Transverse colon (tissue), 3 donors: Measurements from ENCODE around the gene STK17B.

Source experiments
- CTCF ChIP-seq, 5 experiments: fragments of 200-600 bp in 3 of 5; fragments of 450-650 bp in 2 of 5; sonication (generic) in 3 of 5; IDR thresholded peaks; 1 replicate in 2 of 5; 2 replicates in 3 of 5; pipeline ENCODE4 v1.5.1; 2016 to 2017; ENCODE audit warnings: antibody characterized with exemption in 5 of 5, inconsistent platforms in 3 of 5, mild to moderate bottlenecking in 2 of 5, moderate library complexity in 1 of 5
- EP300 ChIP-seq: sonication (generic); formaldehyde crosslinking; IDR thresholded peaks from one replicate; pipeline ENCODE4 v1.6.1; 2017; ENCODE audit warnings: antibody characterized with exemption, low read depth

DNA sequence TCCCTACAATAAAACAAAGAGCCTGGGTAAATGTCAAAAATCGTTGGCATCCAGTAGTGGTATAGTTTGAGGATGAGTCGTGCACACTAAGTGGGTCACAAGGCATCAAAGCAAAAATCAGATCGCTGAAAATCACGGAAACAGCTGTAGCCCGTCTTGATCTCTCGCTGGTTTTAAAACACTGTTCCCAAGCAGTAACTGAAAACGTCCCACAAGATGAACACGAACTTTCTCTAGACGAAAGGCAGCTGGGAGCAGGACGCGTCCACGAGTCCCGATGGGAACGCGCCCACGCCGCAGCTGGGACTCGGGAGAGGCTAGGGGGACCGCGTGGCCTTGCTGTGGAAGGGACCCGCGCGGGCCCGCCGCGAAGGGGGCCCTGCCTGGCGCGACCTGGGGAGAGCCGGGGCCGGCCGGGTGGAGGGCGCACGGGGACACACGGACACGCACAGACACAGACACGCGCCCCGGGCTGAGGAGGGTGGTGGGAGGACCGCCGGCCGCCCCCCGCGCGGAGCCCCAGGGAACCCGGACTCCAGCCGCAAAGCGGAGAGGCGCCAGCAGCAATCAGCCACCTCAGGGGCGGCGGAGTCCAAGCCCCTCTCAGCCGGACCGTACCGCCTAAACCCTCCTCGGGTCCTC lies 651 bp downstream of the STK17B start:
- TF ChIP-seq CTCF (IDR thresholded peaks at IDR 0.05) = no peak
- no peak for TF ChIP-seq EP300
